ENCODE data around the gene CALM1.

The CALM1 gene

GRCh38 chr14:90409209-90409730 lies 12.4 kb downstream of the CALM1 start:
- DNase-seq (ENCODE audit: low read depth in 2 of 2) = no peak

- DNase-seq (ENCODE audit: low read depth in 2 of 2) = no peak
These were observed 15.2 kb downstream of the CALM1 start for GRCh38 chr14:90412058-90412457.

GRCh38 chr14:90416720-90417119 lies 19.9 kb downstream of the CALM1 start:
- no peak for DNase-seq (ENCODE audit: low read depth in 2 of 2)

GRCh38 chr14:90418053-90418452 lies 21.2 kb downstream of the CALM1 start:
- DNase-seq (ENCODE audit: low read depth in 2 of 2) = no peak

- no peak for DNase-seq (ENCODE audit: low read depth in 2 of 2)
These were observed 22.4 kb downstream of the CALM1 start for GRCh38 chr14:90419200-90419599.

- DNase-seq (ENCODE audit: low read depth in 2 of 2) = no peak
These were observed 24.3 kb downstream of the CALM1 start for GRCh38 chr14:90421001-90421631.

GRCh38 chr14:90421632-90422020 lies 24.8 kb downstream of the CALM1 start:
- DNase-seq (ENCODE audit: low read depth in 2 of 2) = no peak

GRCh38 chr14:90423166-90423565 lies 26.3 kb downstream of the CALM1 start:
- DNase-seq (ENCODE audit: low read depth in 2 of 2) = no peak

- DNase-seq (ENCODE audit: low read depth in 2 of 2) = no peak
These were observed 27.2 kb downstream of the CALM1 start for GRCh38 chr14:90424075-90424474.

- no peak for DNase-seq (ENCODE audit: low read depth in 2 of 2)
These were observed 28.0 kb downstream of the CALM1 start for GRCh38 chr14:90424686-90425372.

GRCh38 chr14:90425373-90425879 lies 28.6 kb downstream of the CALM1 start:
- no peak for DNase-seq (ENCODE audit: low read depth in 2 of 2)

- no peak for DNase-seq (ENCODE audit: low read depth in 2 of 2)
These were observed 29.3 kb downstream of the CALM1 start for GRCh38 chr14:90426031-90426540.

GRCh38 chr14:90426663-90427062 lies 29.8 kb downstream of the CALM1 start:
- DNase-seq (ENCODE audit: low read depth in 2 of 2) = no peak

GRCh38 chr14:90427848-90428426 lies 31.1 kb downstream of the CALM1 start:
- DNase-seq (ENCODE audit: low read depth in 2 of 2) = no peak

- no peak for DNase-seq (ENCODE audit: low read depth in 2 of 2)
These were observed 31.8 kb downstream of the CALM1 start for GRCh38 chr14:90428676-90429075.

GRCh38 chr14:90429236-90429635 lies 32.4 kb downstream of the CALM1 start:
- DNase-seq (ENCODE audit: low read depth in 2 of 2) = no peak

- DNase-seq (ENCODE audit: low read depth in 2 of 2) = no peak
These were observed 32.9 kb downstream of the CALM1 start for GRCh38 chr14:90429754-90430153.

GRCh38 chr14:90434370-90435020 lies 37.7 kb downstream of the CALM1 start:
- no peak for DNase-seq (ENCODE audit: low read depth in 2 of 2)

GRCh38 chr14:90438841-90439240 lies 42.0 kb downstream of the CALM1 start:
- no peak for DNase-seq (ENCODE audit: low read depth in 2 of 2)

GRCh38 chr14:90440021-90440451 lies 43.2 kb downstream of the CALM1 start:
- no peak for DNase-seq (ENCODE audit: low read depth in 2 of 2)

GRCh38 chr14:90440592-90440991 lies 43.8 kb downstream of the CALM1 start:
- DNase-seq (ENCODE audit: low read depth in 2 of 2) = no peak

GRCh38 chr14:90442388-90442787 lies 45.6 kb downstream of the CALM1 start:
- no peak for DNase-seq (ENCODE audit: low read depth in 2 of 2)
